ENCODE data around the gene F10.
"Not testable (repeated sequence)": the region's sequence is repeated elsewhere in the genome, so short reads cannot be mapped to it uniquely, and the experiment has no call there.

F10 gene

DNA sequence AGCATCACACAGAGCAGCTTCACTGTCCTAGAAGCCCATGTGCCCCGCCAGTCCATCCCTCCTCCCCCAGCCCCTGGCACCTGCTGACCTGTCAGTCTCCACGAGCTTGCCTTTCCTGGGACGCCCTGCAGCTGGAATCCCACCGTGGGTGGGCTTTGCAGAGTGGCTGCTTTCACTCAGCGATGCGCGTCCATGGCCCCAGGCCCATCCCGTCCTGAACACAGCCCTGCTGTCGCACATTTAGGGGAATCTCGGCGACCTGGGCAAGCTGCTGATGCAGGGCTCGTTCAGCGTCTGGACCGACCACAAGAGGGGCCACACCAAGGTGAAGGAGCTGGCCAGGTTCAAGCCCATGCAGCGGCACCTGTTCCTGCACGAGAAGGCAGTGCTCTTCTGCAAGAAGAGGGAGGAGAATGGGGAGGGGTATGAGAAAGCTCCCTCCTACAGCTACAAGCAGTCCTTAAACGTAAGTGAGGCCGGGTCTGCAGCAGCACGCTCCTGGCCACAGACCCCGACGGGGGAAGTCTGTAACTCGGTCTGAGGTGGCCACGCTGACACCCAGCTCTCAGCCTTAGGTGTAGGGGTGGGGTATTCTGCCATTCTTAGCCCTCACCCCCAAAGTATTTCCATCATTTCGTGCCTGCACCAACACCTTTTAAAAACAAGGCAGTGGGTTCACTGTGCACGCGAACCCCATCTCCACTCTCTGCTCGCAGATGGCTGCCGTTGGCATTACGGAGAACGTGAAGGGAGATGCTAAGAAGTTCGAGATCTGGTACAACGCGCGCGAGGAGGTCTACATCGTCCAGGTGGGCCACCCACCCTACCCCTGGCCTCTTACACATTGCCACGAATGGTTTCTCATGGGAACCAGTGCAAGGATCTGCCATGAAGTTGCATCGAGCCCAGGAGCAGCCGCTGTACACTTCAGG, 35.3 kb upstream of the F10 start:
- DNase-seq: no peak

DNA sequence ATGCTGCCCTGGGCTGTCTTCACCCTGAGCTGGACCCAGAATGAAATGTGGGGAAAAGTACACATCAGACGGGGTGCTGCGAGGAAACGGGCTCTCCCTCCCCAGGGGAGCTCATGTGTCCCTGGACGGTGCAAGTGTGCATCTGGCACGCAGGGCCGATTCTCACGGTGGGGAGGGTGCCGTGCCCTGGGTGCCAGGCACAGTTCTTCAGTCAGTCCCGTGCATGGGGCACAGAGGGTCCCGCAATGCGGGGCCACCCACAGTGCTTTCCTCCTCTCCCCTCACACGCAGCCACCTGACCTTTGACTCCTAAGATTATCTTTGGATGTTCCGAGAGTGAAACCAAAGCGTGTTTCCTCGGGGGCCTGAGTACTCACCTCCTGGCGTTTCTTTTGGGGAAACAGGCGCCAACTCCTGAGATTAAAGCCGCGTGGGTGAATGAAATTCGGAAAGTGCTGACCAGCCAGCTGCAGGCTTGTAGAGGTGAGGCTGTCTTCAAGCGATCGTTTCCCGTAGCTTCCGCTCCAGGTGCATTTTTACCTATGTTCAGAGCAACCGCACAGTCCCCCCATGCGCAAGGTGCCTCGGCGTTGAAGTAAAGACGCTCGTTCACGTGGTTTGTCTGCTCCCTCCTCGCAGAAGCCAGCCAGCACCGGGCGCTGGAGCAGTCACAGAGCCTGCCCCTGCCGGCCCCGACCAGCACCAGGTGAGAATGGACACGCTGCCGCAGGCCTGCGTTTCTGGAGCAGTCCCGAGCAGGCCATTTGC, 34.5 kb upstream of the F10 start:
- no peak for DNase-seq

DNA sequence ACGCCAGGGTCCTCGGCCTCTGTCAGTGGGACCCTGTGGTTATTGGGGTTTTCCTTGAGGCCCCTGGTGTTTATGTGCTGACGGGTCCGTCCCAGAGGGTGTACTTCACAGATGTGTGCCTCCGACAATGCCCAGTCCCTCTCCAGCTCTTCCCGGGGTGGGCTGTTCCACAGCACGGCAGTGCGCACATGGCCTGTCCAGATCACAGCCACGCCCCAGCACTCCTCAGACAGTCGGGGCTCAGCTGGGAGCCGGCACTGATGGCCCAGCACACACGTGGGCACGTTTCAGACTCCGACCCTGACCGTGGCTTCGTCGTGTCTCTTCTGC, 33.9 kb upstream of the F10 start:
- DNase-seq: no peak

DNA sequence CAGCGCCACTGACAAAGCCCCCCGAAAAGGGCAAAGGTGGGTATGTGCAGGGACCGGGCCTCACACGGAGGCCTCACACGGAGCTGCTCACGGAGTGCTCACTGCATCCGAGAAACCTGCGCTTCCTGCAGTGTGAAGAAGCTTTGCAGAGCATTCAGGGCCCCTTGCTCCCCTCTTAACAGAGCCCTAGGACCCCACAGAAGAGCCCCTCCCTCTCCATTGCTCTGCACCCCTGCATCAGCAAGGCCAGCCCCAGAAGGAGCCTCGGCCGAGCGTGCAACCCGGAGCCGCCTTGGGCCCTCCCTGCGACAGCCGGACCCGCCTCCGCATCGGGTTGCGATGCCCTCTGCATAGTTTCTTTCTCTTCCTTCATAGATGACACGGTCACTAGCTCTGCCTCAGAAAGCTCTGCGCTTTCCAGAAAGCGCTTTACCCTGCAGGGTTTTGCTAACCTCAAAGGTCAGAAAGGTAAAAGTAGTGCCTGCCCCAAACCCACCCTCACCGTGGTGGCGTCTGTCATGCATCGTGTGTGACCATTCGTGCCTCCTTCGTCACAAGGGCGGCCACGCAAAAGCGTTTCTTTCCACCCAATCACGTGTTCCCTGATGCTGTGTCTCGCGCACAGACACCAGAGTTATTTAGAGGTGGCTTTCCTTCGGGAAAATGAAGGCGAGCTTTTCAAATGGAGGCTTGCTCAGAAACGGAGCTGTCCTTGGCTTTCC, 32.7 kb upstream of the F10 start:
- no peak for DNase-seq

DNA sequence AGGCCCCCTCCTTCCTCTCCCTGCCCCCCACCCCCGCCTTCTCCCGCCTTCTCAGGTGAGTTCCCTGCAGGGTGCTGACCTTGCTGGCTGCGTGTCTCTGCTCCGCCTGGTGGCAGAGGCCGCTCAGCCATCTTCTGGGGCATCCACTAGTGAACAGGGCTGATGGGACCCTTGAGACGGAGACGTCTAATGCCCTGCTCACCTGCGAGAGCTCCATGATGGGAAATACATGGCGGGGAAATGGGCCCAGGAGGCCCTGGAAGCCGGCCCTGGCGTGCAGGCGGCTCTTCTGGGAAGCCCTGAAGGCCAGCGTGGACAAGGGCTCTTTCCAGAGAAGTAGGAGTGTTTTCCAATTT, 32.2 kb upstream of the F10 start:
- no peak for DNase-seq

DNA sequence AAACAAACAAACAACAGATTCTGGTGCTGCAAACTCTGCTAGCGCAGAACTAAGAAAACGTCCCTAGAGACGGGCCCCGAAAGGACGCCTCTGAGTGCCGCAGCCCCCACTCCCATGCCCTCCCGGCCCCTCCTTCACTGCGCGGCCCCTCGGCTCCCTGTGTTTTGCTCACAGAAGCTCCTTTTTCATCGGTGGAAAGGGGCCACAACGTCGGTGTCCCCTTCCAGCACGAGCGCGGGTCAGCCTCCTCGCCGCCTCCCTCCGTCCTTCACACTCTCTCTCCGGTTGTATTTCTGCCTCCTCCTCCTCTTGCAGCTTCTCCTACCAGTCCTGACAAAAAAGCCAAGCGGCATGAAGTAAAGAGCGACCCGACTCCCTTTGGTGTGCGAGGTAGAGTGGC, 31.8 kb upstream of the F10 start:
- no peak for DNase-seq

DNA sequence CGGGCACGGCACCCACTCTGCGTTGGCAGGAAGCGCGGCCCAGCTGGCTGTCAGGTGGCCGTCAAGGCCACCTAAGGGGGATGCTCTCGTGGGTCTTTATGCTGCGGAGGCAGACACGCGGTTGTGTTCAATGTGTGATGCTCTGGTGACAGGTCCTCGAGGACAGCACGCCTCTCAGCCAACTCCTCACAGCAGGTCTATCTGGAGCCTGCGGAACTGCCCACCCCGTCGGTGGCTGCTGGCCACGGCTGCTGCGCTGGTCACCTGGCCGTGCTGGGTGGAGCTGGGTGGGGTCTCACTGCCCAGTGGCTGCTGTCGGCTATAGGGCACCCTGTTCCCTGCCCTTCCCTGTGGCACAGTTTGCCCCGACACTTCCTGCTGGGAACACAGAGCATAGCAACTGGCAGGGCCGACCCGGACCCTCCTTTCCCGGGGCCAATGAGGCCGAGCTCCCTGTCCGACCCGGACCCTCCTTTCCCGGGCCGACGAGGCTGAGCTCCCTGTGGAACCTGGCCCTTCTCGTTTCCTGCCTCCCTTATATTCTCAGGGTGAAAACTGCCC, 31.3 kb upstream of the F10 start:
- no peak for DNase-seq

DNA sequence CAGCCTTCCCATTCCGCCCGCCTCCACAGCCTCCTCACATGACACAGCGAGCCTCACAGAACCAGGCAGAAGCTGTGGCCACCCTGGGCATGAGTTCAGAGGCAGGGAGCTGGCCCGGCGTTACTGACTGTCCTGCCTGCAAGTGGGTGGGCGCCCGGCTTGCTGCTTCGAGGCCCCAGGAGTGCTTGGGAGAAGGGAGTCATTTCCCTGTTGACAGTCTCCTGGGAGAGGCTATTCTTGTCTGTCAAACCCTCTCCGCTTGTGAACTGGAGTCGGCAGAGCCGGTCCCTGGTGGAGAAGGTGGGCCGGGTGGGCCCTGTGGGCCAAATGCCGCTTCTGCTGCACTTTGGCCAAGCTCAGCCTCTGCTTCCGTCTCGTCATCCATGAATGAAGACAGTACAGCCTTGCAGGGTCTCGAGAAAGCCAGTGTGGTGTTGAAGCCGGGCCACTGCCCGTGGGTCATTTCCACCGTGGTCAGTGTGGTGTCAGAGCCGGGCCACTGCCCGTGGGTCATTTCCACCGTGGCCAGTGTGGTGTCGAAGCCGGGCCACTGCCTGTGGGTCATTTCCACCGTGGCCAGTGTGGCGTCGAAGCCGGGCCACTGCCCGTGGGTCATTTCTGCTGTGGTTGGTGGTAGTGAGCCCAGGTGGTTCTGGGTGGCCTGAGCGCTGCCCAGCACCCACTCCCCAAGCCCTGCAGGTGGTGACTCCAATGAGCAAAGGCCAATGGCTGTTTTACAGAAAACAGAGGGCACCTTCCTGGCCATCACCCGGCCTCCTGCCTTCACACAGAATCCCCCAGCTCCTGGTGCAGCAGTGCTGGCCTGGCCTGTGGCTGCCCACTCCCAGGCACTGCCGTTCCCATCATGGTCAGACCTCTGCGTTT, 30.5 kb upstream of the F10 start:
- DNase-seq: no peak

DNA sequence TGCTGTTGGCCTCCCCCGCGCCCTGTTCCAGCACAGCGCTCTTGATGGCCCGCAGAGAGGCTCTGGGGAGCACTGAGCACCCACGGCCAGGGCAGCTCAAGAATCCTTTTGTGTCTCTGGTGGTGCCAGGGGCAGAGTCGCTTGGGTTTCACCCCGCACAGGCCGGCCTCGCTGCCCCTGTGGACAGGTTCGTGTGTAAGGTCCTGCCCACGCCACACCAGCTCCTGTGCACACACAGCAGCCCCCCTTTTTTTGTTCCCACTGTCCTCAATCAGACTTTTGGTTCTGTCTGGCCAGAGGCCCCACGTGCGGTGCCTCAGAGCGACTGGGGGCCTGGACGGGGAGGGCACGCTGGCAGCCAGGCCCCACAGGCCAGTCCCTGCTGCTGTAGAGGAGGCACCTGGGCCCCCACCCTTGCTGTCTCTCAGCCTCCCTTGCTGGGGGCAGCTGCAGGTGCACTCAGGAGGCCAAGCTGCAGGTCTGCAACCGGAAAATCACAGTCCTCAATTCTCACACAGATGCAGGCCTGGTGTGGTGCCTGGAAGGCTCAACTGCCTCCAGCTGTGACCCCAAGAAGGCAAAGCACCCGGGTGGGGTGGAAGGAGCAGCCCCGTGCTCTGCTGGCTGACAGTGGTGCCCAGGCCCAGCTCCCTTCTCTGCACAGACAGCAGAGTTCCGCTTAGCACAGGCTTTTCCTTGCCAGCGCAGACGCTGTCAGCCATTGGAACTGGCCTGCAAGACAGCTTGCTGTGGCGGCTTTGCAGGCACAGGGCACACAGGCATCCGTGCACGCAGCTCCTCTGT, 29.6 kb upstream of the F10 start:
- no peak for DNase-seq

DNA sequence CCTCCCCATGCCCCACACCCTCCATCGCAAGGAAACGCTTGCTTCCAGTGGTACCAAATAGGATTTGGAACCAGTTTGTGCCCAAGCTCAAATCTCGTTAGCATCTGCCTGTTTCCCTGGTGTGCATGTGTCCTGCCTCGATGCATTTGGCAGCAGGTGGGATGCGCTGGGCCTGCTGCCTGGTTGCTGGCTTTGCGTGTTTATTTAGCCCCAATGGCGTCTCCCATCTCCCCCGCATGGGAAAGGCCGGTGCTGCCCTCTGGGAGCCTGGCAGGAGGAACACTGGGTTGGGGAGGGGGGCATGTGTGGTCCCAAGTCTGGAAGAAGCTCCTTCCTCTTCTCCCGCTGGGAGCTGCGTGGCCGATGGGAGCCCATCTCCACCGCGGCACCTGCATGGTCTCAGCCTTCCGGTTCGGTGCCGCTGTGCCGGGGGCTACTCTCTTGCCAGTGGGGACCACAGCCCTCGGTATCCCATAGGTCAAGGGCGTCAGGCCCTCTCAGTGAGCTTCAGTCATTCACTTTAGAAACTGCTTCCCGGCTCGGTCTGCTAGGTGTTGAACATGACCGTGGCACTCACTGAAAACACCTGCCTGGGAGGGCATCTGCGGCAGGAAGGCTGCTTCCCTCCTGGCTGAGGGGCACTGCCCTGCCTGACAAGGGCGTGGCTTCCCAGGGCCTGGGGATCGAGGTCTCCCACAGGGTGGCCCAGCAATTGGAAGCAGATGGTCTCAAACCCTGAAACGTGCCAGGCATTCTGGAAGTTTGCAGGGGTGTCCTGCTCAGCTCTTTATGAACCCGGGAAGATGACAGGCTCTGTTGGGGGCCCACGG, 28.8 kb upstream of the F10 start:
- no peak for DNase-seq

DNA sequence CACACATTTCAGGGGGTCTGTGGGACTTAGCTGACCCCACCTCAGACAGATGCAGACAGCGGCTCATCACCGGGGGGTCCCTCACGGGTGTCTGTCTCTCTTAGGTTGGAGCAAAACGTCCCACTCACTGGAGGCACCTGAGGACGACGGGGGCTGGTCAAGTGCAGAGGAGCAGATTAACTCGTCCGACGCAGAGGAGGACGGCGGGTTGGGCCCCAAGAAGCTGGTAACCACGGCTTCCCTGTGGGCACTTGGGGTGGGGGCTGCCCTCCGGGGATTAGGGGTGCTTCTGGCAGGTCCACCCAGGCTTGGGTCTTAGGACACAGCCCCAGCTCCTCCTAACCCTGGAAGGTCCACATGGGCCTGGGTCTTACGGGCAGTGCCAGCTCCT, 28.2 kb upstream of the F10 start:
- DNase-seq: no peak

DNA sequence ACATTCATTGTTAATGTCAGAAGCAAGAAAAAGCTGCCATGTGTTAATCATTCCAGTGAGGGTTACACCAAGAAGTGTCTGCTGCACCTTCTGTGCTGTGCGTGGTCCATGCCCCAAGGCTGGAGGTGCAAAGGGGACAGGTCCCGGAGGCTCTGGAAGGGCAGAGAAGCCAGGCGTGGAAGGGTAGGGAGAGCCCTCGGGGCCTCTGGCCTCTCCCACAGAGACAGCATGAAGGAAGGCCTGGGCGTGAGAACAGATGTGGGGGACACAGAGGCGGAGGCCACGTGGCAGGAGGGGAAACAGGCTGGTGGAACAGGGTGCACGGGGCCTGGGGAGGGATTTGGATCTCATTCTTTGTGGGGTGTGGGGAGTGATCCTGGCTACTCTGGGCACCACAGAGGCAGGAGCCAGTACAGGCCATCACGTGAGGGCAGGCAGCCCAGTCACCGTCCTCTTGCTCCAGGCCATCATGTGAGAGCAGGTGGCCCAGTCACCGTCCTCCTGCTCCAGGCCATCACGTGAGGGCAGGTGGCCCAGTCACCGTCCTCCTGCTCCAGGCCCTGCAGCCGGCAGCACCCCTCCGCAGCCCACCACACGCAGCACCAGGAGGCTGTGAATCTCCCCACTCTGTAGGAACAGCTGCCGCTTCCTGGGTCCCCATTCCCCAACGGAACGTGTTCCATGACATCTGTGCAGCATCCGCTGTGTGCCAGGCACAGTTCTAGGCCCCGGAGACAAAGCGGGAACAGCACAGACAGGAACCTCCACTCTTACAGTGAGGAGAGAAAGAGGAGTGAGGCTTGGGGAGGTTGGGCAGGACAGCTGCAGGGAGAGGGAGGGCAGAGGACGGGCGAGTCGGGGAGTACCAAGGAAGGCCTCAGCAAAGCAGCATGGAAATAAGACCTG, 27.2 kb upstream of the F10 start:
- no peak for DNase-seq

DNA sequence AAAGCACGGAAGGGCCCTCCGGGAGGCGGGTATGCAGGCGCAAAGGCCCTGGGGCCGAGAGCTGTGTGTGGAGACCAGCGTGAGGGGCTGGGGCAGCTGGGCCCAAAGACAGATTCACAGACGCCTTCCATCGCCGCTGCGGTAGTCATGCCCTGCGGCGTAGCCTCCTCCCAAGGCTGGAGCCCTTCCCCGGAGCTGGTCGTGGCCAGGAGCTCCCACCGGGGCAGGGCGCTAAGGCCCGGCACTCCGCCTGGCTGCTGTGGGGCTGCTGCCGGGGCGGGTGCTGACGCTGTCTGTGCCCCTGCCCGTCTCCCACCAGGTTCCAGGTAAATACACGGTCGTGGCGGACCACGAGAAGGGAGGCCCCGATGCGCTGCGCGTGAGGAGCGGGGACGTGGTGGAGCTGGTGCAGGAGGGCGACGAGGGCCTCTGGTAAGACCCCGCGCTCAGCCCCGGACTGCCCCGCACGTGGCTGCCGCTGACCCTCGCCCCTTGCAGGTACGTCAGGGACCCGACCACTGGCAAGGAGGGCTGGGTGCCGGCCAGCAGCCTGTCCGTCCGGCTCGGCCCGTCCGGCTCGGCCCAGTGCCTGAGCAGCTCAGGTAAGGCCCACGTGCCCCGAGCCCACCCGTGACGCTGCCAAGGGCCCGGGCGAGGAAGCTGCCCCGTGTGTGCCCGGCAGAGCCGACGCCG, 26.4 kb upstream of the F10 start:
- no peak for DNase-seq

DNA sequence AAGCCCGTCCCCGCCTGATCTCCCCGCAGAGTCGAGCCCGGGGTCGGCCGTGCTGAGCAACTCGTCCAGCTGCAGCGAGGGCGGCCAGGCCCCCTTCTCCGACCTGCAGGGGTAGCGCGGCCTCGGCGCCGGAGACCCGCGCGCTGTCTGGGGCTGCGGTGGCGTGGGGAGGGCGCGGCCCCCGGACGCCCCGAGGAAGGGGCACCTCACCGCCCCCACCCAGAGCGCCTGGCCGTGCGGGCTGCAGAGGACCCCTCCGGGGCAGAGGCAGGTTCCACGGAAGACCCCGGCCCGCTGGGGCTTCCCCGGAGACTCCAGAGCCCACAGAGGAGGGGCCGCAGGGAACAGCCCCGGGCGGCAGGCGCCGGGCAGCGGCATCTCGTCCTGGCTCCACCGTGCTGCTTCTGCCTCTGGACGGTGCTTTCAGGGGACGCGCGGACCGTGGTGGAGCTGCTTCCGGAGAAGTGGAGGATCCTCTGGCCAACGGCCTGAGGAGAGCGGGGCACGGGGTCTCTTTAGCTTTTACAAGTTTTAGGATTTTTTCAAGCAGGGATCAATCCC, 25.8 kb upstream of the F10 start:
- DNase-seq: no peak

DNA sequence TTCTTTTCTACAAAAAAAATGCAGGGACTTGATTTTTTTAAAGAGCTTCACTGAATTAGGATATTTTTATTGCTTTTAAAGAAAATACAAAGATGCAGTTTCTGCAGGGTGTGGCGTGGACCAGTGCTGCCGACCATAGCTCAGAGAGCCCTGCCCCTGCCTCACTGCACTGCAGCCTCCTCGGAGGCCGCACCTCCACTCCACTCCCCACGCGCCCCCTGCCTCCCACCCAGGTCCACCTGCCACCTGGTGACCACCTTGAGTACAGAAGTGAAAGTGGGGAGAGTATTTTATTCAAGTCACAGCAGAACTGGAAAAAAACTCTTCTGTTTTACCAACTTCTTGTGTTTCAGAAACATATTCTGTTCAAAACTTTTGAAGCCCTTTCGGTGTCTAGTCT, 24.9 kb upstream of the F10 start:
- no peak for DNase-seq

DNA sequence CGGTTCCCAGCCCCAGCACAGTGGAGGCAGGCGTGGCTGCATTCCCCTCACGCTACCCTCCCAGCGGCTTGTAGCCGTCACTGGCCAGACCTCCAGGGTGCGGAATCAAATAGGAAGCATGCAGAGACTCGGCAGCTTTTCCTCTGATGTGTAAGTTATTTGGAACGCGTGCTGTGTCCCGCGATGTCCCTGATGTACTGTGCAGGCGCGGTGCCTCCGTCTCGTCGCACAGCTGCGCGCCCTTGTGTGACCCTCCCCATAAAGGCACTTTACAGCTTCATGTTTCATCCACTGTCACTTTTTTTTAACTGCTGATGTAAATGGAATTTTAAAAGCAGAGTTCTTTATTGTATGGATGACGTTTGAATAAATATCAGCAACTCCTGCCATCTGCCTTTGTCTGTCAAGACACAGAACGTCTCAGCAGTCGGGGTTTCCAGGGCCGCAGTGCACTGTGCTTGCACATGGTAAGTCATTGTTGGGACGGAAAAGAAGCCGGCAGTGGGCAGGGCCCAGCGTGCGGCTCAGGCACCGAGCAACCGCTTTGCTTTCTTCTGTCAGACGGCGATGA, 24.4 kb upstream of the F10 start:
- no peak for DNase-seq

DNA sequence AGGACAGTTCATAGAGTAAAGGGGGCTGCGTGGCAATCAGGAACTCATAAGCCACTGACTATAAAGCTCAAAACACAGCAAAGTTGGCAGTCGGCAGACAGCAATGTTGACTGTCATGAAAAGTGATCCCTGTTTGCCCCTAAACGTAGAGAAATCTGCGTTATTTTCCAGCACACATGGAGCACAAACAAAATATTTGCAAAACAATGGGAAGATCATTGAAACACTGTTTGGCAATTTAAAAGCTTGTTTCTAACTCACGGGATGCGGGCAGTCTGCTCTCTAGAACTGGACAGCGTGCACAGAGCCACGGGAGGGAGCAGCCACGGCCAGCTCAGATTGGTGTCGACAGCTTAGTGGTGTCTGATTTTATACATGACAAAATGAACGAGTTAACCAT, 23.5 kb upstream of the F10 start:
- DNase-seq: no peak

DNA sequence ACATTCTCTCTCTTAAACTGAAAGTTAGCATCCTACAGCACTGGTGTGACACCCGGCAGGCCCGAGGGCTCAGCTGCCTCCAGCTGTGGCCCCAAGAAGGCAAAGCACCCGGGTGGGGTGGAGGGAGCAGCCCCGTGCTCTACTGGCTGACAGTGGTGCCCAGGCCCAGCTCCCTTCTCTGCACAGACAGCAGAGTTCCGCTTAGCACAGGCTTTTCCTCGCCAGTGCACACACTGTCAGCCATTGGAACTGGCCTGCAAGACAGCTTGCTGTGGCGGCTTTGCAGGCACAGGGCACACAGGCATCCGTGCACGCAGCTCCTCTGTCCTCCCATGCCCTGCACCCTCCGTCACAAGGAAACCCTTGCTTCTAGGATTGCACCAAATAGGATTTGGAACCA, 20.3 kb upstream of the F10 start:
- DNase-seq: not testable (repeated sequence)

Data from OCI-M1 (cell line).